Kidney (tissue), 14 donors: ENCODE data around the gene SCUBE2. TPM values are rescaled to one million over a fixed set of nuclear protein-coding genes. Genes with fewer than 3 reads are reported as not detected.
A peak's percentile ranks its signal among the peaks of the same experiment; 100 is the strongest.

Experiments
- DNase-seq, 5 donors: peaks; one replicate each; pipeline ENCODE4 v3.0.0-alpha.2; 2013 to 2020
- FAIRE-seq: peaks from 2 replicates; lab custom pipeline; 2012; peaks lifted over from hg19 to GRCh38; lab: Jason Lieb, UNC
- H3K27ac ChIP-seq, 2 donors: one replicate each; pipeline ENCODE4 v1.7.0; 2013; ENCODE audit warnings: low read depth in 2 of 2, low read length in 2 of 2, inconsistent platforms in 1 of 2
- H3K27me3 ChIP-seq: one replicate; pipeline ENCODE4 v1.7.1; 2013; ENCODE audit warnings: low read length, inconsistent platforms; ENCODE audit not compliant: control insufficient read depth, insufficient read depth
- H3K36me3 ChIP-seq, 3 donors: one replicate each; pipeline versions ENCODE4 v1.7.0 to v1.7.1; 2013; ENCODE audit warnings: low read length in 3 of 3, control low read depth in 1 of 3, inconsistent platforms in 1 of 3; ENCODE audit not compliant: insufficient read depth in 3 of 3, control insufficient read depth in 2 of 3
- H3K4me1 ChIP-seq, 3 donors: one replicate each; pipeline versions ENCODE4 v1.7.0 to v1.7.1; 2013; ENCODE audit warnings: low read length in 3 of 3, inconsistent platforms in 1 of 3, low read depth in 1 of 3; ENCODE audit not compliant: control insufficient read depth in 2 of 3, insufficient read depth in 2 of 3
- H3K4me3 ChIP-seq, 3 donors: one replicate each; pipeline versions ENCODE4 v1.7.0 to v1.8.1; 2013; ENCODE audit warnings: low read length in 3 of 3, control low read depth in 1 of 3, inconsistent platforms in 1 of 3
- H3K9ac ChIP-seq, 3 donors: one replicate each; pipeline versions ENCODE4 v1.7.0 to v1.7.1; 2013; ENCODE audit warnings: low read length in 3 of 3, control low read depth in 1 of 3, inconsistent platforms in 1 of 3
- H3K9me3 ChIP-seq, 3 donors: one replicate each; pipeline versions ENCODE4 v1.7.0 to v1.7.1; 2013; ENCODE audit warnings: low read length in 3 of 3, control low read depth in 1 of 3, inconsistent platforms in 1 of 3; ENCODE audit not compliant: control insufficient read depth in 2 of 3, insufficient read depth in 1 of 3
- intact Hi-C: fragments of 100-400 bp; cut with DNase I; formaldehyde crosslinking; loops from one replicate; pipeline ENCODE4 v1.11.1; 2022
- polyA plus RNA-seq: library from polyadenylated mRNA; stranded (reverse); fragments of 350-450 nt; fragmentation: Illumina TruSeq; extraction: RNeasy Lipid Tissue Mini Kit (QIAGEN cat#74804); gene quantifications from one replicate; pipeline ENCODE4 v1.2.3, GENCODE V29; 2014; ENCODE audit warnings: low read depth, low replicate concordance; ENCODE audit not compliant: insufficient read depth
- total RNA-seq: library from RNA; stranded (reverse); fragmentation: NEBNext Ultra II Directional; extraction: Animal tissue kit (Norgen Biotek cat#: 25700); gene quantifications from one replicate; pipeline ENCODE4 v1.2.1, GENCODE V29; 2021
- TF ChIP-seq, protein P1 (sequence below): IDR thresholded peaks from 3 replicates; pipeline ENCODE4 v1.5.1; 2012; ENCODE audit warnings: mild to moderate bottlenecking, moderate library complexity, borderline replicate concordance; ENCODE audit not compliant: insufficient read depth; ENCODE audit errors: extremely low read depth
- donor health status: control.
- donor health status: control.
- donor health status: control.
- donor health status: control.
- donor health status: control.
- donor health status: DM: yes; HTN: yes; CAD: no.
- donor health status: Normal renal cell carcinoma (clear cell type).

Gene SCUBE2
- total and polyA plus RNA-seq, 2 donors from 2014 or later: 0.65 to 3.5 TPM

DNA sequence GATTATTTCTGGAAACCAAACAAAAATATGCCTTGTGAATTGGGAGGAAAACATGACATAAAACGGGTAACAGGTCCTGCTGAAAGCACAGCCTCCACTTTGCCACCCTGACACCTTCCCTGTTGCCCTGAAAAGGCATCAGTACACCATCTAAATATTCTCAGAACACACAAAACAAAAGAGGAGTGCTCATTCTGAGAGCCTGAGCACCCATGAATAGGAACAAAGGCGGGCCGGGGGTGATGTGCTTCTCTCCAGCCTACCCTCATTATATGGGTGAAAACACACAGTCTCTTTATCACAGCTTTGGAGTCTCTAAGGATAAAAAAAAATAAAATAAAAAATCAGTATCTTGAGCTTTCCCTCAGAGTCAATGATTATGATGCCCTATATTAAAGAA lies 19.7 kb downstream of the SCUBE2 start:
- Histone ChIP-seq H3K4me1 (peaks cover 0 to 4% (median 0%) of the 10 kb centered on the region in 3 donors), H3K9ac (no peak overlapping the region), H3K27ac (no peak overlapping the region), H3K27me3 (no peaks in the 10 kb centered on the region), H3K4me3 (no peak overlapping the region), H3K36me3 (no peaks in the 10 kb centered on the region), H3K9me3 (no peaks in the 10 kb centered on the region)
- DNase-seq (no peak), FAIRE-seq (no peak)
- intact Hi-C loops: no loop called here
- TF ChIP-seq, protein P1, sequence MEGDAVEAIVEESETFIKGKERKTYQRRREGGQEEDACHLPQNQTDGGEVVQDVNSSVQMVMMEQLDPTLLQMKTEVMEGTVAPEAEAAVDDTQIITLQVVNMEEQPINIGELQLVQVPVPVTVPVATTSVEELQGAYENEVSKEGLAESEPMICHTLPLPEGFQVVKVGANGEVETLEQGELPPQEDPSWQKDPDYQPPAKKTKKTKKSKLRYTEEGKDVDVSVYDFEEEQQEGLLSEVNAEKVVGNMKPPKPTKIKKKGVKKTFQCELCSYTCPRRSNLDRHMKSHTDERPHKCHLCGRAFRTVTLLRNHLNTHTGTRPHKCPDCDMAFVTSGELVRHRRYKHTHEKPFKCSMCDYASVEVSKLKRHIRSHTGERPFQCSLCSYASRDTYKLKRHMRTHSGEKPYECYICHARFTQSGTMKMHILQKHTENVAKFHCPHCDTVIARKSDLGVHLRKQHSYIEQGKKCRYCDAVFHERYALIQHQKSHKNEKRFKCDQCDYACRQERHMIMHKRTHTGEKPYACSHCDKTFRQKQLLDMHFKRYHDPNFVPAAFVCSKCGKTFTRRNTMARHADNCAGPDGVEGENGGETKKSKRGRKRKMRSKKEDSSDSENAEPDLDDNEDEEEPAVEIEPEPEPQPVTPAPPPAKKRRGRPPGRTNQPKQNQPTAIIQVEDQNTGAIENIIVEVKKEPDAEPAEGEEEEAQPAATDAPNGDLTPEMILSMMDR: no peak

DNA sequence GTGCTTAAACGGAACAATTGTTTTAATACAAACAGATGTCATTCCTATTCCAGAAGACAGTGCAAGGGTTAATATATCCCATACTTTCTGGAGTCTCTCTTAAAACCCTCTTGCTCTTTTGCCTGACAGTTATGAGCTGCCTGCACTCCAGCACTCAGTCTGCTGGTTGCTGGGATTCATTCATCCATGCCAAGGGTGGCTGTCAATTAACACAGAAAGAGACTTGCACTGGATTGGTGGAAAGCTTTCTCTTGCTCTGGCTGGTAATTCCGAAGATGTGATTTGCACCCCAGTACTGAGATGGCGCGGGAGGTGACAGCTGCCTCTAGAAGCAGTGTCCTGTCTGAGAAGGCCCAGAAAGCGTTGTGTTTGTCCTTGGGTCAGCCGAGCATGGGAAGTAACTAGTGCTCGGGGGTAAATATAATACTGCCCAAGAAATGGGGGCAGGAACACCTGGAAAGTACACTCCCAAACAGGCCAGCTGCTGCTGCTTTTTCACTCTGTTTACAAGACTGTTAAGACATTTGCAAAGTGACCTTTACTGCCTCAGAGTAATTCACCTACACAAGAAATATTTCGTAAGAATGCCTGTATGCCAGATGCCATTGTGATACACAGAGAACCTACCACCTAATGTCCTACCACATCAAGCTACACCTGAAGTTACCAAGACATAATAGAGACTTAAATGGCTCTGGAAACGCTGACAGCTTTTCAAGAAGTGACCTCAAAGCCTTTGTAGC lies 20.5 kb downstream of the SCUBE2 start:
- TF ChIP-seq, protein P1: no peak
- intact Hi-C loops: no loop called here
- Histone ChIP-seq H3K27ac (no peak overlapping the region), H3K36me3 (no peaks in the 10 kb centered on the region), H3K9ac (no peak overlapping the region), H3K9me3 (no peaks in the 10 kb centered on the region), H3K27me3 (no peaks in the 10 kb centered on the region), H3K4me1 (peaks cover 0 to 4% (median 0%) of the 10 kb centered on the region in 3 donors), H3K4me3 (no peak overlapping the region)
- DNase-seq (peak in 2 of 5 donors; percentile 38 to 41), FAIRE-seq (no peak)

DNA sequence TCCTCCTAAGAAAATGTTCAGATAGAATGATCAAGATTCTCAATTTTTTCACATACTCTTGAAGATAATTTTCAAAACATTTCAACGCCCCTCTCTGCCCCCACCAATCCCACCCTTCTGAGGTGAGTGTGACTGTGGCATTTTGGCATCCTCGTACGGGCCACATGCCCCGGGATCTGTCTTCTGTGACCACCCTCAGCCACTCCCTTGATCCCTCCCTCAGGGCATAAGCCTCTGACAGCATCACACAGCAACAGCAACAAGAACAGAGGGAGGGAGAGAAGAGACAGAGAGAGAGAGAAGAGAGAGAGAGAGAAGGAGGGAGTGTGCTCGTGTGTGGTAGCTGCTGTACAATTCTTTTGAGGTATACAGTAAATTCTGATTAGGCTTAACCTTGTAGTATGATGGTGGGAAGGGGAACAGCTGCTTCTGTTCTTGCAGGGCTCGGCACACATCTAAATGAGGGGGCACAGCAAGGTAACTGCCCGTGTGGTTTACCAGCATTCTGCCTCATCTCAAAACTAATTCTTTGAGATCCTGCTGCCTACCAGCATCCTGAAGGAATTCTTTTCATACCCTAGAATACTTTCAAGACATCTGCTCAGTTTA lies 21.4 kb downstream of the SCUBE2 start:
- Histone ChIP-seq H3K9me3 (no peaks in the 10 kb centered on the region), H3K4me1 (peaks cover 0 to 4% (median 0%) of the 10 kb centered on the region in 3 donors), H3K4me3 (no peak overlapping the region), H3K36me3 (no peaks in the 10 kb centered on the region), H3K9ac (no peak overlapping the region), H3K27me3 (no peaks in the 10 kb centered on the region), H3K27ac (no peak overlapping the region)
- TF ChIP-seq, protein P1: no peak
- intact Hi-C loops: no loop called here
- FAIRE-seq (no peak), DNase-seq (peak in 1 of 5 donors; percentile 21)
